CD4-positive, alpha-beta T cell treated with Interleukin-10 for 1 hour (primary cell): ENCODE data around the gene ADAP1.

ENCODE experiments used
- DNase-seq: peaks from one replicate; pipeline ENCODE4 v3.0.0-alpha.2; 2020

The ADAP1 gene

GRCh38 chr7:853366-854117 is 100.9 kb downstream of the ADAP1 start:
- DNase-seq, result no peak

- no peak for DNase-seq
Observed at GRCh38 chr7:851204-851603, 103.3 kb downstream of the ADAP1 start.

- DNase-seq, result no peak
Observed at GRCh38 chr7:849781-850180, 104.7 kb downstream of the ADAP1 start.

GRCh38 chr7:849145-849544 is 105.3 kb downstream of the ADAP1 start:
- no peak for DNase-seq
